Fibroblast of skin of right quadriceps (primary cell): ENCODE data around the gene MARF1.
"Not testable (repeated sequence)": the region's sequence is repeated elsewhere in the genome, so short reads cannot be mapped to it uniquely, and the experiment has no call there.

ENCODE experiments used
- DNase-seq: peaks from one replicate; pipeline ENCODE4 v3.0.0-alpha.2; 2013

MARF1 gene

GRCh38 chr16:15653227-15653626 lies 10.3 kb upstream of the MARF1 start:
- peak; percentile 83 for DNase-seq

GRCh38 chr16:15652293-15653001 lies 9.5 kb upstream of the MARF1 start:
- DNase-seq: no peak

- DNase-seq: no peak
Measured at GRCh38 chr16:15650698-15651171, 7.8 kb upstream of the MARF1 start.

GRCh38 chr16:15650019-15650697 lies 7.2 kb upstream of the MARF1 start, which contains the start of gene NDE1:
Gene NDE1, plus strand, starts transcription at chr16:15650245. Its CDS starts 14,534 bp downstream, at chr16:15664779.
- peak; percentile 87 for DNase-seq

- DNase-seq: no peak
Measured at GRCh38 chr16:15649727-15650018, 6.7 kb upstream of the MARF1 start.

GRCh38 chr16:15649311-15649710 lies 6.4 kb upstream of the MARF1 start:
- not testable (repeated sequence) for DNase-seq

GRCh38 chr16:15648135-15648730 lies 5.3 kb upstream of the MARF1 start:
- no peak for DNase-seq

- no peak for DNase-seq
Measured at GRCh38 chr16:15647294-15648014, 4.5 kb upstream of the MARF1 start.

GRCh38 chr16:15646557-15647293 lies 3.8 kb upstream of the MARF1 start:
- not testable (repeated sequence) for DNase-seq

- peak; percentile 91 for DNase-seq
Measured at GRCh38 chr16:15644962-15645465, 2.1 kb upstream of the MARF1 start.

- DNase-seq: peak; percentile 71
Measured at GRCh38 chr16:15644267-15644961, 1.5 kb upstream of the MARF1 start.

GRCh38 chr16:15643946-15644250 lies 944 bp upstream of the MARF1 start:
- no peak for DNase-seq

- peak; percentile 43 for DNase-seq
Measured at GRCh38 chr16:15642557-15643047, 352 bp downstream of the MARF1 start.

- DNase-seq: no peak
Measured at GRCh38 chr16:15641753-15642556, 999 bp downstream of the MARF1 start.

- DNase-seq: no peak
Measured at GRCh38 chr16:15640966-15641365, 2.0 kb downstream of the MARF1 start.

GRCh38 chr16:15639061-15639568 lies 3.8 kb downstream of the MARF1 start:
- no peak for DNase-seq

- no peak for DNase-seq
Measured at GRCh38 chr16:15636392-15636873, 6.5 kb downstream of the MARF1 start.

- no peak for DNase-seq
Measured at GRCh38 chr16:15635926-15636325, 7.0 kb downstream of the MARF1 start.

- no peak for DNase-seq
Measured at GRCh38 chr16:15631730-15632409, 11.1 kb downstream of the MARF1 start.

GRCh38 chr16:15621889-15622288 lies 21.1 kb downstream of the MARF1 start:
- no peak for DNase-seq
